Measurements from ENCODE around the gene MYO3B. TPM values are rescaled to one million over a fixed set of nuclear protein-coding genes. Genes with fewer than 3 reads are reported as not detected.

MYO3B gene
- total and polyA plus RNA-seq, 8 donors, result 1.3 to 4.1 (median 2.6) TPM; not detected in 1

DNA sequence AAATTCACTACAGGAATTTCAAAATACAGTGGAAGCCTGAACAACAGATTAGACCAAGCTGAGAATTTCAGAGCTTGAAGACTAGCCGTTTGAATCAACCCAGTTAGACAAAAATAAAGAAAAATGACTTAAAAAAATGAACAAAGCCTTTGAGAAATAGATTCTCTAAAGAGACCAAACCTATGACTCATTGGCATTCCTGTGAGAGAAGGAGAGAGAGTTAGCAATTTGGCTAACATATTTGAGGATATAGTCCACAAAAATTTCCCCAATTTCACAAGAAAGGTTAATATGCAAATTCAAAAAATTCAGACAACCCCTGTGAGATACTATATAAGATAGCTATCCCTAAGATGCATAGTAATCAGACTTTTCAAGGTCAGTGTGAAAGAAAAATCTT is 78.0 kb downstream of the MYO3B start:
- Histone ChIP-seq H3K36me3 (no peaks in the 10 kb centered on the region), H3K4me1 (no peaks in the 10 kb centered on the region), H3K4me3 (no peak overlapping the region), H3K27ac (no peak overlapping the region), H3K27me3 (no peaks in the 10 kb centered on the region), H3K9me3 (peaks cover 0 to 9% of the 10 kb centered on the region in 2 donors)
- ATAC-seq (no peak), DNase-seq (no peak)
- TF ChIP-seq, protein P1, sequence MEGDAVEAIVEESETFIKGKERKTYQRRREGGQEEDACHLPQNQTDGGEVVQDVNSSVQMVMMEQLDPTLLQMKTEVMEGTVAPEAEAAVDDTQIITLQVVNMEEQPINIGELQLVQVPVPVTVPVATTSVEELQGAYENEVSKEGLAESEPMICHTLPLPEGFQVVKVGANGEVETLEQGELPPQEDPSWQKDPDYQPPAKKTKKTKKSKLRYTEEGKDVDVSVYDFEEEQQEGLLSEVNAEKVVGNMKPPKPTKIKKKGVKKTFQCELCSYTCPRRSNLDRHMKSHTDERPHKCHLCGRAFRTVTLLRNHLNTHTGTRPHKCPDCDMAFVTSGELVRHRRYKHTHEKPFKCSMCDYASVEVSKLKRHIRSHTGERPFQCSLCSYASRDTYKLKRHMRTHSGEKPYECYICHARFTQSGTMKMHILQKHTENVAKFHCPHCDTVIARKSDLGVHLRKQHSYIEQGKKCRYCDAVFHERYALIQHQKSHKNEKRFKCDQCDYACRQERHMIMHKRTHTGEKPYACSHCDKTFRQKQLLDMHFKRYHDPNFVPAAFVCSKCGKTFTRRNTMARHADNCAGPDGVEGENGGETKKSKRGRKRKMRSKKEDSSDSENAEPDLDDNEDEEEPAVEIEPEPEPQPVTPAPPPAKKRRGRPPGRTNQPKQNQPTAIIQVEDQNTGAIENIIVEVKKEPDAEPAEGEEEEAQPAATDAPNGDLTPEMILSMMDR (IDR thresholded peaks at IDR 0.05), result no peak
- intact Hi-C loops (cut with DNase I), result no loop called here

DNA sequence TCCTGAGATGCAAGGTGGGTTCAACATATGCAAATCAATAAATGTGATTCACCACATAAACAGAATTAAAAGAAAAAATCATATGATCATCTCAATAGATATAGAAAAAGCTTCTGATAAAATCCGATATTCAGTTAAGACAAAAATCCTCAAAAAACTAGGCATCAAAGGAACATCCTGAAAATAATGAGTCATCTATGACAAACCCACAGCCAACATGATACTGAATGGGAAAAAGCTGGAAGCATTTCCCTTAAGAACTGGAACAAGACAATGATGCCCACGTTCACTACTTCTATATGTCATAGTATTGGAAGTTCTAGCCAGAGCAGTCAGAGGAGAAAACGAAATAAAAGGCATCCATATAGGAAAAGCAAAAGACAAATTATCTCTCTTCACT is 80.4 kb downstream of the MYO3B start:
- H3K36me3 ChIP-seq, result no peaks in the 10 kb centered on the region
- ATAC-seq (no peak), DNase-seq (no peak)
- no peaks in the 10 kb centered on the region for H3K4me1 ChIP-seq
- intact Hi-C loops (cut with DNase I), result no loop called here
- no peak overlapping the region for H3K27ac ChIP-seq
- peaks cover 0 to 28% of the 10 kb centered on the region in 2 donors for H3K9me3 ChIP-seq
- no peaks in the 10 kb centered on the region for H3K27me3 ChIP-seq
- H3K4me3 ChIP-seq, result no peak overlapping the region
- TF ChIP-seq, protein P1 (IDR thresholded peaks at IDR 0.05), result no peak

DNA sequence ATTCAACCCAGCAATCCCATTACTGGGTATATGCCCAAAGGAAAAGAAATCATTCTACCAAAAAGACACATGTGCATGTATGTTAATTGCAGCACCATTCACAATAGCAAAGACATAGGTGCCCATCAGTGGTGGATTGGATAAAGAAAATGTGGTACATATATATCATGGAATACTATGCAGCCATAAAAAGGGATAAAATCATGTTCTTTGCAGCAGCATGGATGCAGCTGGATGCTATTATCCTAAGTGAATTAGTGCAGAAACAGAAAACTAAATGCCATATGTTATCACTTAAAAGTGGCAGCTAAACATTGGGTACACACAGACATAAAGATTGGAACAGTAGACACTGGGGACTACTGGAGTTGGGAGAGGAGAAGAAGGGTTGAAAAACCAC is 82.2 kb downstream of the MYO3B start:
- DNase-seq (no peak), ATAC-seq (no peak)
- Histone ChIP-seq H3K27ac (no peak overlapping the region), H3K36me3 (no peaks in the 10 kb centered on the region), H3K4me1 (no peaks in the 10 kb centered on the region), H3K9me3 (peaks cover 0 to 38% of the 10 kb centered on the region in 2 donors), H3K4me3 (no peak overlapping the region), H3K27me3 (no peaks in the 10 kb centered on the region)
- intact Hi-C loops (cut with DNase I), result no loop called here
- TF ChIP-seq, protein P1 (IDR thresholded peaks at IDR 0.05), result no peak

DNA sequence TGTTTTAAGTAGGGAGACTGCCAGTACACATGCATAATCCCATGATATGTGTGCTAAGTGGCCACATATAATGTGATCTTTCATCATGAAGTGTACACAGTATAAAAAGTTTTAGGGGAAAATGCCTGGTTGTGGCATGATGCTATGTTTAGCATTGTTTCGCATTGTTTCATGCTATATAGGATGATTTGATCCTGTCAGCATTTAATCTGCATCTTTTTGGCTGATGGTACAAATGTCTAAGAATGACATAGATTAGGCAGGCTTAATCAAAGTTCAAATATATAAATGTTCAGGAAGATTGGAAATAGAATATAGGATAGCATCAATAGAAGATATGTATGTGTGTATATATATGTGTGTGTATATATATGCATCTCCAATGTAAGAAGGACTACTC is 83.6 kb downstream of the MYO3B start:
- Histone ChIP-seq H3K4me1 (no peaks in the 10 kb centered on the region), H3K27me3 (no peaks in the 10 kb centered on the region), H3K36me3 (no peaks in the 10 kb centered on the region), H3K27ac (no peak overlapping the region), H3K9me3 (peaks cover 0 to 38% of the 10 kb centered on the region in 2 donors), H3K4me3 (no peak overlapping the region)
- TF ChIP-seq, protein P1 (IDR thresholded peaks at IDR 0.05), result no peak
- no peak for ATAC-seq
- intact Hi-C loops (cut with DNase I), result no loop called here
- no peak for DNase-seq

DNA sequence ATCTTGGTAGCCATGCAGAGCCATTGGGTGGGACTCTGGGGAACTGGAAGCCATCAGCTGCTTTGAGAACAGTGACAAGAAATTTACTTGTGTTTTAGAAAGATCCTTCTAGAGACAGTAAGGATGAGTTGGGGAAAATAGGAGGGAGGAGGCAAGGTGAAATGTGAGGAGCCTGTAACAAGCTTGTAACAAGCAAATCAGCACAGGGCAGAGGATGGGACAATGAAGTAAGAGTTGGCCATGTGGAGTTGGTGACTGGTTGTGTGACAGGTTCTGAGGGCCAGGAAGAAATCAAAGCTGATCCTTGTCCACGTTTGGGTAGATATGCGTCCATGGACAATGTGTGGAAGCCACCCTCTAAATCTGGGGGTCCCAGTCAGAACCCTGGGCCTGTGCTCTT is 84.4 kb downstream of the MYO3B start:
- Histone ChIP-seq H3K4me3 (no peak overlapping the region), H3K4me1 (no peaks in the 10 kb centered on the region), H3K27me3 (no peaks in the 10 kb centered on the region), H3K36me3 (no peaks in the 10 kb centered on the region), H3K9me3 (peaks cover 0 to 38% of the 10 kb centered on the region in 2 donors), H3K27ac (no peak overlapping the region)
- TF ChIP-seq, protein P1 (IDR thresholded peaks at IDR 0.05), result no peak
- DNase-seq (no peak), ATAC-seq (no peak)
- intact Hi-C loops (cut with DNase I), result no loop called here

Measured in left lung (tissue), 10 donors.